T-helper 2 cell treated with Interferon-gamma antibody and Interleukin-4, amounts not matched to agents 100 ng/mL and 5 ng/mL, for 36 hours (primary cell): ENCODE measurements around the gene SORL1. TPM values are rescaled to one million over a fixed set of nuclear protein-coding genes. Genes with fewer than 3 reads are reported as not detected.
"Not testable (repeated sequence)": the region's sequence is repeated elsewhere in the genome, so short reads cannot be mapped to it uniquely, and the experiment has no call there.

ENCODE experiments used
- intact Hi-C: fragments of 100-400 bp; cut with micrococcal nuclease; formaldehyde crosslinking; loops from one replicate; pipeline ENCODE4 v1.15.1; 2023
- total RNA-seq: library from RNA; stranded (reverse); gene quantifications from 2 replicates; pipeline ENCODE4 v1.2.3, GENCODE V29; 2022

SORL1 gene
- 108 and 110 TPM in 2 replicates for total RNA-seq

DNA sequence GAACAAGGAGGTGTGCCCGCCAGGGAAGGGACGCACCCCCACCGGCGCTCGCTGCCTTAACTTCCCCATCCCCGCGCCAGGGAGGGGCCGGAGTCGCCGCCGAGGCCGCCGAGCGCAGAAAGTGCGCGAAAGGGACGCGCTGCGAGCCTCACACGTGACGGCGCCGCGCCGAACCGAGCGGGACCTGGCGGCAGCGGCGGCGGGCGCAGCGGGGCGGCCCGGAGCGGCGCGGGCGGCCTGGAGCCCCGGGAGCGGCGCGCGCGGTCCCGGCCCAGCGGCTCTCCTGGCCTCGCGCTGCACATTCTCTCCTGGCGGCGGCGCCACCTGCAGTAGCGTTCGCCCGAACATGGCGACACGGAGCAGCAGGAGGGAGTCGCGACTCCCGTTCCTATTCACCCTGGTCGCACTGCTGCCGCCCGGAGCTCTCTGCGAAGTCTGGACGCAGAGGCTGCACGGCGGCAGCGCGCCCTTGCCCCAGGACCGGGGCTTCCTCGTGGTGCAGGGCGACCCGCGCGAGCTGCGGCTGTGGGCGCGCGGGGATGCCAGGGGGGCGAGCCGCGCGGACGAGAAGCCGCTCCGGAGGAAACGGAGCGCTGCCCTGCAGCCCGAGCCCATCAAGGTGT is at the start of gene SORL1:
SORL1 (plus strand) TSS at position 329 of the 623 bp plus-strand sequence; CDS start at position 347, 18 bp downstream.
- intact Hi-C loops, result loop anchor here (1.0 to 2.0 kb wide), 7 partner anchors 12 to 159 kb away; partner anchors contain the start of gene SC5D

DNA sequence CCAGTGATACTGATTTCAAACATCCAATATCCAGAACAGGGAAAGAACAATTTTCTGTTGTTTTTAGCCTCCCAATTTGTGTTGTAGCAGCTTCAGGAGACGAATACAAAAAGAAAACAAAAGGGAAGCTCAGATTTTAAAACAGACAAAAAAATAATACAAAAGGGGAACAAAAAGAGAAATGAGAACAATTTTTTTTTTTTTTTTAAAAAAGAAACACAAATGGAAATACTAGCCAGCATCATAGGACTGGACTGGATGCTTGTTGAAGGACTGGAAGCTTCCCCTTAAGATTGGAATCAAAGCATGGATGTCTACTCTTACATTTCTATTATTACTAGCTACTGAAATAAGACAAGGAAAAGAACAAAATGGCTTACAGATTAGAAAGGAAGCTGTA is 46.5 kb upstream of the SORL1 start:
- intact Hi-C loops, result no loop called here

GRCh38 chr11:121406291-121406690 is 45.8 kb upstream of the SORL1 start:
- intact Hi-C loops, result no loop called here

- intact Hi-C loops, result no loop called here
Observed at GRCh38 chr11:121408830-121409229, 43.3 kb upstream of the SORL1 start.

DNA sequence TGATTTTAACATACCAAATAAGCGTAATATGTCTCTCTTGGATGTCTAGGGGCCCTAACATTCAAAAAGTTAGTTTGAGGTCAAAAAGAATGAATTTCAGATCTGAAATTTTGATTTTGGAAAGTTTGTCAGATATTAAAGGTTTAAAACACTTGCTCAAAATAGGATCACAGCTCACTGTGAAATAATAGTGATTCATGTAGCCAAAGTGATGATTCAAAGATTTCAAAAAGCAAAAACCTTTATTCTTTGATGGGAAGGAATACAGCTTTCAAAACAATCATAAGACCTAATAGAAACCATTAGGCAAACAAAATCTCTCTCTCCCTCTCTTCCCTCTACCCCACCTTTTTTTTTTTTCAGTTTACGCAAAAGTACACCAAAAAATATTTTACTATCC is 42.1 kb upstream of the SORL1 start:
- intact Hi-C loops, result not testable (repeated sequence)

DNA sequence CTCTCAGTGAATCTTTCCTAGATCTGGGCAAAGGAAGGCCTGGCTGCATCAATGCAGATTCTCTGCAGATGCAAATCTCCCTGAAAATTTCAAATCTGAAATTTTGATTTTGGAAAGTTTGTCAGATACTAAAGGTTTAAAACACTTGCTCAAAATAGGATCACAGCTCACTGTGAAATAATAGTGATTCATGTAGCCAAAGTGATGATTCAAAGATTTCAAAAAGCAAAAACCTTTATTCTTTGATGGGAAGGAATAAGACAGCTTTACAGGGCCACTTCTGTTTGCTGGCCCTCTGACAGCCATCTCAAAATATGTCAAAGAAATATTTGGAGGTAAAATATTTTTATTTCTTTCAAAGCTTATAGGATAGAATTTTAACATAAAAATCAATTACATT is 40.8 kb upstream of the SORL1 start:
- intact Hi-C loops, result not testable (repeated sequence)

GRCh38 chr11:121412000-121412587 is 40.0 kb upstream of the SORL1 start:
- intact Hi-C loops, result no loop called here

- intact Hi-C loops, result no loop called here
Observed at GRCh38 chr11:121412711-121413415, 39.3 kb upstream of the SORL1 start.

- intact Hi-C loops, result no loop called here
Observed at GRCh38 chr11:121414141-121414913, 37.8 kb upstream of the SORL1 start.

DNA sequence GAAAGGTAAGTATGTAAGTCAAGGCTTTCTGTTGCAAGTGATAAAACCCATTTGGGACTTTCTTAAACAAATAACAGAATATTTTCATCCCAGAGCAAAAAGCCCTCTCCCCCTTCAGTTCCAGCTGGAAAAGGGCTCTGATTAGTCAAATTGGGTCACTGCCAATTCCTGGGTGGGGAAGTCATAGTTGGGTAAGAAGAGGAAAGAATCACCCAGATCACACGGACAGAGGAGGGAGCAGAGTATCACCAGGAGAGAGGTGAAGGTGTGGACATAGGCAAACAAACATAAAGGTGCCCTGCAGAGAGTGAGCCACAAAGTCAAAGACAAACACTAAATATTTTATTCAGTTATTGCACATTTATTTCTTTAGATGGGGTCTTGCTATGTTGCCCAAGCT is 36.3 kb upstream of the SORL1 start:
- intact Hi-C loops, result loop anchor here (5.0 kb wide), 2 partner anchors 49 to 124 kb away; partner anchors contain the start of gene SC5D

DNA sequence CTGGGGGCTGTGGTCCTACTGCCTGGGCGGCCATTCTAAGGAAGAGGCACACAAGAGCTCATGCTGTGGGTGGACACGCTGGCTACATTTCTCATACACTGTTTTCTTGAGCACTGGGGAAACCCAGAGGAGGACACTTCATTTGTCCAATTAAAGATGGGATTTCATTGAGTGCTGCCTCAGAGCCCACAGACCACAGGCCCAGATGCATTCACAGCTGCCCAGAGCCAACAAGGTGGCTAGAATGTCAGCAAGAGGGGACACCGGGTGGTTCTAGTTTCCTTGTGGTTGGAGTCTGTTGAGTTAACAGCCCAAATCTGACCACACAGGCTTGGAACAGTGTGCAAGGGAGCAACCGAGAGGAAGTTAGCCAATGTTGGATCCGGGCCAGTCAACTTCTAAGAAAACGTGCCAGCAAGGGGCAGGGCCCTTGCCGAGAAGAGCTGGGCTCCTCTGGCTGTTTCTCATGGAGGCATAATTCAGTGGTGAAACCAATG is 35.0 kb upstream of the SORL1 start:
- intact Hi-C loops, result loop anchor here (5.0 kb wide), 2 partner anchors 50 to 125 kb away; partner anchors contain the start of gene SC5D

DNA sequence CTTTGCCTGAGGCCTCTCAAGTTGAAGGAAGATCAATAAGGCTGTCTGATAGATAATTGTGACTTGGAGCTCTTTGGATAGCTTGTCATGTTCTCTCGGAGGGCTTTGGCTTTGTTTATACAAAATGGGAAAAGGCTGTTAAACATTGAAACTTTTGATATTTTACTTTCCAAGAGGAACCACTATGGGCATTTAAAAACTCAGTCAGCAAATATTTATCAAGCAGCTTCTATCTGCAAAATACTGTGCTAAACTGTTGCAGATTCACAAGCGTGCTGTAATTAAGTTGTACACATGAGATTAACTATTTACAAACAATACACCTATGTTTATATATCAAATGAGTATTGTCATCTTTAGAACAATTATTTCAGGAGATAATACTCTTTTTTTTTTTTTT is 34.5 kb upstream of the SORL1 start:
- intact Hi-C loops, result loop anchor here (5.0 kb wide), 2 partner anchors 50 to 125 kb away; partner anchors contain the start of gene SC5D

GRCh38 chr11:121418625-121419114 is 33.4 kb upstream of the SORL1 start:
- intact Hi-C loops, result loop anchor here (5.0 kb wide), 2 partner anchors 51 to 126 kb away; partner anchors contain the start of gene SC5D

DNA sequence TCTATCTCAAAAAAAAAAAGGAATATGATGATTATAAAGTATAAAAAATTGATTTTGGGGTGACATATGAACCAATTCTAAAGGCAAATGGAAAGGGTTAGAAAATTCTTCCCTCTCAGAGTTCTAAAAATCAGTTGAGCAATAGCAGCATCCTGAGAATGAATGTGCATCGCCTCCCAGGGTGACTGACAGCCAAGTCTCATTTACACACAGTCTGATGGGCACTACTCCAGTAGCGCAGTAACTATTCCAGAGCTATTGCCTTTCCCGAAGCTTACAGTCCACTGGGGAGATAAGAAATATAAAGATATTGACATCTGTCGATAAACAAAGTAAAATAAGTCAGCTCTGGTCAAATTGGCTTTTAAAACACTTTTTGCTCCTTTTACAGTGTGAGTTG is 32.3 kb upstream of the SORL1 start:
- intact Hi-C loops, result loop anchor here (2.0 to 5.0 kb wide), 4 partner anchors 31 to 128 kb away; partner anchors contain the start of gene SC5D

- intact Hi-C loops, result loop anchor here (2.0 to 5.0 kb wide), 2 partner anchors 30 to 93 kb away; no protein-coding TSS in a partner anchor
Observed at GRCh38 chr11:121420398-121420797, 31.7 kb upstream of the SORL1 start.

GRCh38 chr11:121421149-121421901 is 30.8 kb upstream of the SORL1 start:
- intact Hi-C loops, result loop anchor here (2.0 to 5.0 kb wide), 2 partner anchors 29 to 94 kb away; no protein-coding TSS in a partner anchor

GRCh38 chr11:121422675-121423074 is 29.4 kb upstream of the SORL1 start:
- intact Hi-C loops, result loop anchor here (5.0 kb wide), 1 partner anchor 95 kb away; no protein-coding TSS in a partner anchor

DNA sequence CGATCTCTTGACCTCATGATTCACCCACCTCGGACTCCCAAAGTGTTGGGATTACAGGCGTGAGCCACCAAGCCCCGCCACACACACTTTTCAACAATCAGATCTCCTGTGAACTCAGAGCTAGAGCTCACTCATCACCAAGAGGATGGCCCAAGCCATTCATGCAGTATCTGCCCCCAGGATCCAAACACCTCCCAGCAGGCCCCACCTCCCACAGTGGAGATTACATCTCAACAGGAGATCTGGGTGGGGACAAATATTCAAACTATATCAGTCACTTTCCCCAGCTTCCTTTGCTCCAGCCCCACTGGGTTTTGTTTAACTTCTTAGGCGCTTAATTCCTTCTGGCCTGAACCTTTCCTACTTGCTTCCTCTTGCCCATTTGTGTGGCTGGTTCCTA is 26.3 kb upstream of the SORL1 start:
- intact Hi-C loops, result no loop called here

DNA sequence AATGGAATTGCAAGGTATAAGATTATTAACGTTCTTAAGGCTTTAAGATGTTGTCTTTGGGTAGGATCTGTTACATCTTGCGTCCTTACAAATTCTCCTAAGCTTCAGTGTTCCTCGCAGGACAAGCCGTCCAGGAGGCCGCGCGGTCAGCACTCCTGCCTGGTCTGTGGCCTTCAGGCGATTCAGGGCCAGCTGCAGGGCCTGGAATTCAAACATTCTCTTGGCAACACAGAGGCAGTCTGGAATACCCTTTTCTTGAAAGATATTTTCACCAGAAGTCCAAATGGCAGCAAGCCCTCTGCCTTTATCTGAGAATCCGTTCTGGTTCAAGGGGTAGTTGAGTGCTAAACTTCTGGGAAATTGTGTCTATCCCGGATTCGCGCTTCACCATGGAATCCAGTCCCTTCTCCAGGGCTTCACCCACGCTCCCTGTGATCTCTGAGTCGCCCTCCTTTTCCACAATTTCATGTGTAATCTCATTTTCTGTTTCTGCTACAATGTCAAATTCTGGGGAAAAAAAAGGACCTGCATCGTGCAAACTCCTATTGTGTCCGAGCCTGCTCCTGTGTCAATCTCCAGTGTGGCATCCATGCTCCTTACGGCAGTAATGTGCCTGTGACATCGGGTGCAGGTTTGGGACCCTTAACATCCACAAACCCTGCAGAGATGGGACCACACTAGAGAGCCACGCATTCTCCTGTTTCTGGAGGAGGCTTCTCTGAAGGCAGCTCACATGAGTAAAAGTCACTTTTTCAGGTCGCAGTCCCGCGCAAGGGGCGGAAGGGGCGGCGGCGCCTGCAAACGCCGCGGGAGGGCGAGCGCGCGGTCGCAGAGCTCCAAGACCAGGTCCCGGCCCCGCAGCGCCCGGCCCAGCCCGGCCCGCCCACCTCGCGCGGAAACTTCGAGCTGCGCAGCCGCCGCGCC is 25.4 kb upstream of the SORL1 start:
- intact Hi-C loops, result no loop called here
